Measurements from ENCODE around the gene PRX. TPM values are rescaled to one million over a fixed set of nuclear protein-coding genes. Genes with fewer than 3 reads are reported as not detected.

Gene PRX
- total and polyA plus RNA-seq, 2 of the 4 experiments (the other 2 are of a cell fraction), result 0.90 to 1.7 TPM

DNA sequence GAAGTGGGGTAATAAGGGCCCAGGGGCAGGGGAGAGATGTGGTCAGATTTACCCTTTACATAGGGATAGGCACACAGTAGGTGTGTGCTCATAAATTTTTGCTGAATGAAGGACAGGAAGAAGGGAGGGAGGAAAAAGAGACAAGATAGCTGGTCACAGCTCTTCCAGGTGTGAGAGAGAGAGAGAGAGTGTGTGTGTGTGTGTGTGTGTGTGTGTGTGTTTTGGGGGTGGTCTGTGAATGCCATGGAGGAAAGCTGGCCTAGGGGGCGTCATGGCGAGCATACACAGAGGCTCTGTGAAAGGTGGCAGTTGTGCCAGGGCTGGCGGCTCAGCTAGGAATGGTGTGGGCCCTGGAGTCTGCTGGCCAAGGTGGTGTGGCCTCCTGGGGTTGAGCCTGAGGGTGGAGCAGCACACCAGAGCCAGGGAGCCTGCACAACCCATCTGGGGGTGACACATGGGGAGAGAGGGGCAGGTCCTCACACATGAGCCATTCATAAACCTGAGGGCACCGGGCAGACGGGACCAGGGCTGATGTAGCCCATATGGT is 6.0 kb upstream of the PRX start:
- Histone ChIP-seq H3K4ac (ENCODE audit: low read depth, low read length) (no peak overlapping the region), H3K27ac (ENCODE audit: insufficient read depth, low read length) (no peak overlapping the region), H4K5ac (ENCODE audit: low read depth, low read length) (no peak overlapping the region), H2BK20ac (ENCODE audit: low read depth, low read length) (no peak overlapping the region; the same call in 1 of the 2 replicates), H3K14ac (replicated peaks; ENCODE audit: low read depth, low read length) (no peak overlapping the region), H3K56ac (ENCODE audit: extremely low read depth, insufficient read depth, low read length) (no peak overlapping the region), H3K4me2 (ENCODE audit: low read depth, low read length) (no peak overlapping the region), H3K18ac (ENCODE audit: low read depth, low read length) (no peak overlapping the region), H3K9ac (ENCODE audit: low read depth, low read length) (no peak overlapping the region), H3K79me1 (ENCODE audit: low read depth in 1 of 2, low read length in 2 of 2) (peaks cover 0 to 17% of the 10 kb centered on the region in 2 experiments; a peak in 1 of 4 replicates), H3K9me1 (ENCODE audit: insufficient read depth, low read length) (peaks cover 9% of the 10 kb centered on the region), H3K27me3 (ENCODE audit: control insufficient read depth, insufficient read depth, low read length) (no peaks in the 10 kb centered on the region), H2BK15ac (ENCODE audit: low read depth, low read length) (no peak overlapping the region), H2BK5ac (ENCODE audit: low read depth, low read length, poor library complexity, severe bottlenecking) (no peak overlapping the region), H3K4me1 (ENCODE audit: control insufficient read depth, insufficient read depth, low read length) (peaks cover 9% of the 10 kb centered on the region), H4K20me1 (ENCODE audit: insufficient read depth, low read length) (no peaks in the 10 kb centered on the region), H3K9me3 (ENCODE audit: control insufficient read depth, insufficient read depth, low read length) (no peaks in the 10 kb centered on the region), H4K91ac (ENCODE audit: insufficient read depth, low read depth, low read length) (peak overlapping the region; percentile 21; the same call in 1 of the 2 replicates), H2BK120ac (ENCODE audit: low read depth, low read length) (no peak overlapping the region), H4K8ac (ENCODE audit: low read depth in 2 of 2, low read length in 2 of 2) (no peak overlapping the region), H3K36me3 (ENCODE audit: control insufficient read depth, insufficient read depth, low read length) (peaks cover 12% of the 10 kb centered on the region), H2AFZ (replicated peaks; ENCODE audit: low read length, poor library complexity) (peak overlapping the region; percentile 59), H2AK9ac (replicated peaks; ENCODE audit: low read depth, low read length, poor library complexity) (peak overlapping the region; percentile 15), H3K4me3 (ENCODE audit: insufficient read depth, low read depth, low read length) (no peak overlapping the region), H2AK5ac (ENCODE audit: low read depth, low read length) (peak overlapping the region; percentile 38; the same call in 1 of the 2 replicates), H3K23ac (ENCODE audit: low read depth, low read length) (no peak overlapping the region)
- POLR2A ChIA-PET (ENCODE audit: unreplicated experiment), result no interaction called here
- dilution Hi-C loops (cut with HindIII; ENCODE audit: low sequenced_read_pairs, unreplicated experiment), result no loop called here
- CTCF ChIA-PET, result no interaction called here
- WGBS, 2 experiments (ENCODE audit: extremely low coverage in 2 of 2, insufficient read length in 1 of 2), result 100% methylated on average over 2 of the region's 5 CpGs; no CpG with 5 or more reads in 1 of the 2 experiments
- no peak for TF ChIP-seq NFE2L2 (IDR thresholded peaks at IDR 0.05; ENCODE audit: low read depth, low read length)
- no peak for TF ChIP-seq RAD21 (IDR thresholded peaks at IDR 0.05; ENCODE audit: low read length)
- TF ChIP-seq CEBPB (IDR thresholded peaks at IDR 0.05; ENCODE audit: low read depth, low read length), result no peak
- TF ChIP-seq, protein P1, sequence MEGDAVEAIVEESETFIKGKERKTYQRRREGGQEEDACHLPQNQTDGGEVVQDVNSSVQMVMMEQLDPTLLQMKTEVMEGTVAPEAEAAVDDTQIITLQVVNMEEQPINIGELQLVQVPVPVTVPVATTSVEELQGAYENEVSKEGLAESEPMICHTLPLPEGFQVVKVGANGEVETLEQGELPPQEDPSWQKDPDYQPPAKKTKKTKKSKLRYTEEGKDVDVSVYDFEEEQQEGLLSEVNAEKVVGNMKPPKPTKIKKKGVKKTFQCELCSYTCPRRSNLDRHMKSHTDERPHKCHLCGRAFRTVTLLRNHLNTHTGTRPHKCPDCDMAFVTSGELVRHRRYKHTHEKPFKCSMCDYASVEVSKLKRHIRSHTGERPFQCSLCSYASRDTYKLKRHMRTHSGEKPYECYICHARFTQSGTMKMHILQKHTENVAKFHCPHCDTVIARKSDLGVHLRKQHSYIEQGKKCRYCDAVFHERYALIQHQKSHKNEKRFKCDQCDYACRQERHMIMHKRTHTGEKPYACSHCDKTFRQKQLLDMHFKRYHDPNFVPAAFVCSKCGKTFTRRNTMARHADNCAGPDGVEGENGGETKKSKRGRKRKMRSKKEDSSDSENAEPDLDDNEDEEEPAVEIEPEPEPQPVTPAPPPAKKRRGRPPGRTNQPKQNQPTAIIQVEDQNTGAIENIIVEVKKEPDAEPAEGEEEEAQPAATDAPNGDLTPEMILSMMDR (conservative IDR thresholded peaks at IDR 0.05; ENCODE audit: low read depth, low read length), result no peak
- no peak for TF ChIP-seq FOS (IDR thresholded peaks at IDR 0.05; ENCODE audit: low read depth, low read length)
- TF ChIP-seq MXI1 (IDR thresholded peaks at IDR 0.05; ENCODE audit: borderline replicate concordance, low read depth, low read length), result no peak
- no peak for TF ChIP-seq BHLHE40 (IDR thresholded peaks at IDR 0.05; ENCODE audit: low read depth, low read length)
- TF ChIP-seq POLR2A (IDR thresholded peaks at IDR 0.05; ENCODE audit: low read depth, low read length), result no peak
- TF ChIP-seq MAFK (IDR thresholded peaks at IDR 0.05; ENCODE audit: low read depth, low read length), result no peak
- BruUV-seq (replicated peaks), result no TSS peak
- intact Hi-C loops (cut with micrococcal nuclease), result no loop called here
- no peak for DNase-seq
- in situ Hi-C loops (cut with MboI; ENCODE audit: low sequenced_read_pairs), result no loop called here
- ATAC-seq (ENCODE audit: low read depth), result no peak
